HG03097 (cell line): ENCODE results near the gene ARL5C.

Experiments
- ATAC-seq: cut with Tn5 transposase; IDR thresholded peaks from one replicate; pipeline ENCODE4 v1.9.1; 2021; ENCODE audit not compliant: unreplicated experiment, low FRiP score

Gene ARL5C

DNA sequence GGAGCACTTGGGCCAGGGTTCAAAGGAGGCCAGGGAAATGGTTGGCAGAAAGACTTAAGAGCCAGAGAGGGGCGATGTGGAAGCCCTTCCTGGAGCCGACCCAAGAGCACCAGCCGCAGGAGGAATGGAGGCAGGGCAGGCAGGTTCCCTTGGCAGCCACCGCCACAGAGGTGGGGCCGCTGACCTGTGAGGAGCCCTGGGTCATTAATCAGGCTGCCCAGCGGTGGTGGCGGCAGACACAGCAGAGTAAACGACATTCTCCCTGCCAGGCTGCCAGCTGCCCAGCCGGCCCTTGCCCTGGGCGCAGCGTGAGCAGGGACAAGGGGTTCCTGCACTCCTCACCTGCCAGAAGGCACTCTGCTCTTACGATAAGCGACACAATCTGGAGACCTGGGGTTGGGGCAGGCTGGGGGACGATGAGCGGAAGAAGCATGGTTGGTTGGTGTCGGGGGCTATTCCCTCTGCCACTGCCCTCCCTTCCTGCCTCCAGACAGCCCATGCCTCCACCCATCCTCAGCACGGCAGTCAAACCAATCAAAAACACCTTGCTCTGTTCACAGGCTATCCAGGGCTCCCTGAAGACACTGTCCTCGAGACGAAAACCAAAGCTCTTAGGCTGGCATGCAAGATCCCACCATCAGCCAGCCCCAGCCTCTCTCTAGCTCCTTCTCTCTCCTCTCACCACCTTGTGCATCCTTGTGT lies 55.4 kb downstream of the ARL5C start:
- no peak for ATAC-seq

DNA sequence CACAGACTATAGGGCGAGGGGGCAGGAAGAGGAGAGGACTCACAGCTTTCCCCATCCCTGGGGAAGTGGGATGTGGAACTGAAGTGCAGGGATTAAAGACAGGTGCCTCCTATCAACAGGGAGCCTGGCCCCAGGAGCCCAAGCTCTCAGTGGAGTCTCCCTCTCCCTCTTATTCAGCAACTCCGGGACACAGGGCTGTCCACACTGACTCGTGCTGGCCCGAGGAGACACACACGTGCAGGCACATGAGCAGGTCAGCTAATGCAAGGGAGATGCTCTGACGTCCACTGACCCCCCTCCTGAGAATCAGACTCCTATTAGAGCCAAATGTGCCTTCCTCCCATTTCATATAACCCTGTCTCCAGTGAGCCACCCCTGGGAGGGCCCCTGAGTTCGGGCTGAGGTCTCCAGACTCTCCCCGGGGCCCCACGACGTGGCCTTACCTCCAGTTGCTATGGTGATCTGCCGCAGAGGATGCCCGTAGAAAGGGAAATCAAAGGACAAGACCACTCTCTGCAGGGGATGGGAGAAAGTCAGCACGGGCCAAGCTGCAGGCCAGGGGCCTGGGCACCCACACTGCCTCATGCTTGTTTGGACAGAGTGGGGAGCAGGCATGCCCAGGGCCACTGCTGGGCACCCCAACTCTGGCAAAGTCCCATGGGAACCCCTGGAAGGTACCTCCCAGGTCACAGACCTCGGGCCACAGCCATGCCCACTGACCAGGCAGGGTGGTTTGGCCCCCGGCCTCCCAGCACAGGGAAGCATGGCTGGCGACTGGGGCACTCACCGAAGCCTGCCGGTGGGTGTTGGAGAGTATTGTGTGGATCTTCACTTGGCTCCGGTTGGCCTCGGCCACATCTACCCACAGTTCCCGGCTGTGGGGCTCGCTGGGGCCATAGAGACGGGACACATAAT lies 57.2 kb downstream of the ARL5C start:
- ATAC-seq = no peak

DNA sequence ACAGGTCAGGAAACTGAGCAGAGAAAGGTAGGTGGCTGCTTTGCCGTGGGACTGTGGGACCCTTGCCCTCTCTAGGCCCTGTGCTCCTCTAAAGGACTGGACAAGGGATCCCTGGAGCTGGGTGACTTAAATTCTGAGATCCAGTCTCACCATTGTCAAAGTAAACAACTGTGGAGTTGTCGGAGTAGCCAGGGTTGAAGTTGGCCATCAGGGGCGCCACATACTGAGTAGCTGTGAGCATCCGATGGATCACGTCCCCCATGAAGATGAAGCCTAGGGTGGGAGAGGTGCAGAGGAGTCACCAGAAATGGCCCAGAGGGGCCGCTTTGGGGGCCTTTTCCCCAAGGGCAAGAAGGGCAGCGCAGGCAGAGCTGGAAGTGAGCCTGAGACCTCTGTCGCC lies 58.0 kb downstream of the ARL5C start:
- no peak for ATAC-seq

DNA sequence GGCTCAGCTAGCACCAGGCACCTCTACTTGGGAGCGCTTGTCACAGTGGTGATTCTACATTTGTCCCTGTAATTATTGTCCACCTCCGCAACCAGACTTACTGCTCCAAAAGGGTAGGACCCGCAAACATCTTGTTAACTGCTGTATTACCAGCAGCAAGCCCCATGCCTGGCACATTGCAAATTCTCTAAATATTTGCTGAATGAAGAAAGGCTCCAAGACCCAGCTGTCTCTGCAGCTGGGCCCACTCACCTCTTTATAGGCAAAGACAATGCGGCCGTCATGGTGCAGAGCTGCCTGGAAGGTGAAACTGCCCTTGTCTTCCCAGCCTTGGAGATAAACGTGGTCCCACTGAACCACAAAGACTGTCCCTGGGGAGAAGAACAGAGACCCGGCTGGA lies 58.8 kb downstream of the ARL5C start:
- no peak for ATAC-seq
